WTC11 (cell line): ENCODE measurements around the gene GGA3. TPM values are rescaled to one million over a fixed set of nuclear protein-coding genes. Genes with fewer than 3 reads are reported as not detected.

Experiments
- ATAC-seq: fragments of 200-7000 bp; cut with Tn5 transposase; 2 replicates; pipeline ENCODE4 v1.10.0; 2021; ENCODE audit warnings: mild to moderate bottlenecking, moderate library complexity
- CTCF ChIA-PET: fragments of 300-600 bp; sonication (Branson Sonifier 250); formaldehyde crosslinking; loops from one replicate; lab custom pipeline; 2021; ENCODE audit warnings: antibody characterized with exemption; lab: Charles Lee
- POLR2A ChIA-PET: fragments of 350-600 bp; sonication (Branson Sonifier 250); formaldehyde crosslinking; loops from one replicate; lab custom pipeline; 2021; ENCODE audit warnings: antibody characterized with exemption; lab: Charles Lee
- DNase-seq: peaks from one replicate; pipeline ENCODE4 v3.0.0; 2021; ENCODE audit warnings: low spot score
- H3K27ac Mint-ChIP-seq: 2 replicates; pipeline ENCODE4 v1.8.0; 2021; ENCODE audit warnings: mixed read lengths
- H3K27me3 Mint-ChIP-seq: 2 replicates; pipeline ENCODE4 v1.8.0; 2021; ENCODE audit warnings: low read depth, mild to moderate bottlenecking, moderate library complexity, mixed read lengths
- H3K36me3 Mint-ChIP-seq: 2 replicates; pipeline ENCODE4 v1.8.0; 2021; ENCODE audit warnings: mixed read lengths
- H3K4me1 Mint-ChIP-seq: 2 replicates; pipeline ENCODE4 v1.8.0; 2022; ENCODE audit warnings: mixed read lengths
- H3K4me3 Mint-ChIP-seq: 2 replicates; pipeline ENCODE4 v1.8.0; 2021; ENCODE audit warnings: mild to moderate bottlenecking, moderate library complexity, mixed read lengths
- H3K9me3 Mint-ChIP-seq: 2 replicates; pipeline ENCODE4 v1.8.0; 2021; ENCODE audit warnings: mixed read lengths
- CDX4 ChIP-seq: fragments of 250-450 bp; sonication (Bioruptor Pico); IDR thresholded peaks from 2 replicates; pipeline ENCODE4 v1.9.0; 2021; ENCODE audit warnings: moderate library complexity, mild to moderate bottlenecking, inconsistent platforms, borderline replicate concordance
- CREB1 ChIP-seq: sonication (generic); formaldehyde crosslinking; IDR thresholded peaks from 2 replicates; pipeline ENCODE4 v1.8.0; 2023; ENCODE audit warnings: mild to moderate bottlenecking, missing genetic modification reagents
- E2F4 ChIP-seq: sonication (generic); formaldehyde crosslinking; IDR thresholded peaks from 2 replicates; pipeline ENCODE4 v1.8.1; 2022; ENCODE audit warnings: low read depth, mild to moderate bottlenecking, moderate library complexity, missing genetic modification reagents, borderline replicate concordance
- GTF2I ChIP-seq: fragments of 250-450 bp; sonication (Bioruptor Pico); conservative IDR thresholded peaks from 2 replicates; pipeline ENCODE4 v1.4.0; 2021; ENCODE audit warnings: mild to moderate bottlenecking
- MAX ChIP-seq: sonication (generic); formaldehyde crosslinking; IDR thresholded peaks from 2 replicates; pipeline ENCODE4 v1.8.0; 2022; ENCODE audit warnings: mild to moderate bottlenecking, missing genetic modification reagents
- NFYB ChIP-seq: sonication (generic); formaldehyde crosslinking; conservative IDR thresholded peaks from 2 replicates; pipeline ENCODE4 v1.8.0; 2022; ENCODE audit warnings: low read depth, missing genetic modification reagents
- PRDM15 ChIP-seq: sonication (generic); formaldehyde crosslinking; IDR thresholded peaks from 2 replicates; pipeline ENCODE4 v1.8.0; 2022; ENCODE audit warnings: missing genetic modification reagents
- SP1 ChIP-seq: sonication (generic); formaldehyde crosslinking; conservative IDR thresholded peaks from 2 replicates; pipeline ENCODE4 v1.8.1; 2022; ENCODE audit warnings: missing genetic modification reagents
- TCF7 ChIP-seq: sonication (generic); formaldehyde crosslinking; IDR thresholded peaks from 2 replicates; pipeline ENCODE4 v1.8.0; 2022; ENCODE audit warnings: mild to moderate bottlenecking, low read depth, missing genetic modification reagents, moderate library complexity
- TP53 ChIP-seq: sonication (generic); formaldehyde crosslinking; IDR thresholded peaks from 2 replicates; pipeline ENCODE4 v1.8.1; 2023; ENCODE audit warnings: mild to moderate bottlenecking, missing genetic modification reagents
- ZNF317 ChIP-seq: sonication (generic); formaldehyde crosslinking; IDR thresholded peaks from 2 replicates; pipeline ENCODE4 v1.8.1; 2023; ENCODE audit warnings: low read depth, mild to moderate bottlenecking, moderate library complexity, missing genetic modification reagents, borderline replicate concordance
- total RNA-seq: library from RNA; stranded (reverse); gene quantifications from 3 replicates; pipeline ENCODE4 v1.2.3, GENCODE V29; 2021
- TF ChIP-seq, protein P1 (sequence below): sonication (generic); formaldehyde crosslinking; IDR thresholded peaks from 2 replicates; pipeline ENCODE4 v1.8.1; 2022; ENCODE audit warnings: missing genetic modification reagents, borderline replicate concordance

GGA3 gene
- total RNA-seq, 1 experiment from 2014 or later = 66.9 TPM

DNA sequence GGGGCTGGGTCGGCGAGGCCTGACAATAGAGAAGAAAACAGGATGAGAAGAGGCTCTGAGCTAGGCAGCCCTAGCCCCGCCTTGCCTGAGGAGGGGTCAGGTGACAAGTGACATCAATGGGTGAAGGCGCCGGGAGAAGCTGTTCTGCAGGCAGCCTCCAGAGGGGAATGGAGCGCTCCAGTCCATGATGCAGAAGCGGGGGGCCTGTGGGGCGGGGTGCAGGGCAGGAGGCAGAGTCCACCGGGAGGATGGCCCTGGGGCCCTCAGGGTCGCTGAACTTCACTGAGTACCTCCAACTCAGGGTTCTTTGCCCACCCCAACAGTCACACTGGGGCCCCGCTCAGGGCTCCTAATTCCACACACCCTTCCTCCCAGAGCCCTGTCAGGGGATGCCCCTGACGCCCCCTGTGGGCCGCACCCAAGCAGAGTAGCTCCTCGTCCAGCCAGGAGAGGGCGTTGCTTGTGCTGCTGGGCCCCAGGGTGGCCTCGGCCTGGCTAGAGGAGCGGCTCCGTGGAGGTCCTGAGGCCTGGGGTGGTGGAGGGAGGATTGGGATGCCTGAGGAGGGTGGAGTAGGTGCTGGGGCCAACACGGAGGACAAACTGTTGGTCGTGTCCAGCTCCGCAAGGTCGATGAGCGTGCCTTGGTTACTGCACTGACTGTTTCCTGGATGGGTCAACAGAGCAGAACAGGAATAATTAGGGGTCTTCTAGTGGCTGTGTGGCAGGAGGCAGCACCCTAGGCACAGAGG, 20.8 kb downstream of the GGA3 start (continued):
- no peak for TF ChIP-seq E2F4
- no peak for TF ChIP-seq SP1
- no peak for TF ChIP-seq TP53
- TF ChIP-seq CDX4 = no peak
- TF ChIP-seq, all 79 proteins: peak for 9

- no peaks in the 10 kb centered on the region for H3K27me3 Mint-ChIP-seq
- H3K4me3 Mint-ChIP-seq = no peak overlapping the region
- peaks cover 6% of the 10 kb centered on the region for H3K4me1 Mint-ChIP-seq
- peak overlapping the region; percentile 87 for H3K27ac Mint-ChIP-seq
- ATAC-seq (no peak), DNase-seq (no peak)
- TF ChIP-seq NFYB (CRISPR knock-in tag) (no peak), TCF7 (CRISPR knock-in tag) (no peak), GTF2I (CRISPR knock-in tag) (no peak), PRDM15 (CRISPR knock-in tag) (no peak), ZNF317 (CRISPR knock-in tag) (peak; percentile 67)
- ChIA-PET POLR2A (interaction anchor here (0.5 to 1.1 kb wide), 10 partner anchors 10 to 766 kb away, joined by 3 to 8 read pairs (median 4); partner anchors contain the start of genes GGA3, MRPS7, NUP85 and SLC25A19), CTCF (interaction anchor here (0.5 to 3.8 kb wide), 98 partner anchors 10 to 540 kb away, joined by 3 to 155 read pairs (median 5); partner anchors contain the start of genes ARMC7, ATP5PD, FDXR and GGA3)
- H3K9me3 Mint-ChIP-seq = no peaks in the 10 kb centered on the region
- H3K36me3 Mint-ChIP-seq = peaks cover 54% of the 10 kb centered on the region
Observed at GRCh38 chr17:75239778-75240393, 21.5 kb downstream of the GGA3 start.

DNA sequence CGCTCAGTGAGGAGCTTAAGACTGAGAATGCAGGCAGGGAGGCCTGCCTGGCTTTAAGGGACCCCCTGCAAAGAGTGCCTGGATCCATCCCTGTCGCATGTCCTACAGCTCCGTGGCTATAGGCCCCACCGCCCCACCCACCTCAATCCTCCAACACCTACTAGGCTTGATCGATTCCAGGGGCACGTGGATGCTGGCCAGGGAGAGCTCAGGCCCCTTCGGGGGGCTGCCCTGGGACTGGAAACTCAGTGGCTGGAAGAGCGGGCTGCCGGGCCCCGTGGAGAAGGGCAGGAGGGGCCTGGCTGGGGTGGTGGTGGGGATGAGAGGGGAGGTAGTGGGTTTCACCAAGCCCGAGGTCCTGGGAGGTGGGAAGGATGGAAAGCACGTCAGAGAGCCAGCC, 22.2 kb downstream of the GGA3 start:
- ATAC-seq = no peak
- Mint-ChIP-seq H3K36me3 (peaks cover 57% of the 10 kb centered on the region), H3K9me3 (no peaks in the 10 kb centered on the region), H3K4me3 (no peak overlapping the region), H3K27me3 (no peaks in the 10 kb centered on the region), H3K27ac (peak overlapping the region; percentile 99; the same call in 1 of the 2 replicates), H3K4me1 (peaks cover 6% of the 10 kb centered on the region)
- TF ChIP-seq CREB1 (CRISPR knock-in tag) (no peak), MAX (CRISPR knock-in tag) (0 out of 2 replicates have a peak, but pooled peaks have one; percentile 3)
- TF ChIP-seq, protein P1, sequence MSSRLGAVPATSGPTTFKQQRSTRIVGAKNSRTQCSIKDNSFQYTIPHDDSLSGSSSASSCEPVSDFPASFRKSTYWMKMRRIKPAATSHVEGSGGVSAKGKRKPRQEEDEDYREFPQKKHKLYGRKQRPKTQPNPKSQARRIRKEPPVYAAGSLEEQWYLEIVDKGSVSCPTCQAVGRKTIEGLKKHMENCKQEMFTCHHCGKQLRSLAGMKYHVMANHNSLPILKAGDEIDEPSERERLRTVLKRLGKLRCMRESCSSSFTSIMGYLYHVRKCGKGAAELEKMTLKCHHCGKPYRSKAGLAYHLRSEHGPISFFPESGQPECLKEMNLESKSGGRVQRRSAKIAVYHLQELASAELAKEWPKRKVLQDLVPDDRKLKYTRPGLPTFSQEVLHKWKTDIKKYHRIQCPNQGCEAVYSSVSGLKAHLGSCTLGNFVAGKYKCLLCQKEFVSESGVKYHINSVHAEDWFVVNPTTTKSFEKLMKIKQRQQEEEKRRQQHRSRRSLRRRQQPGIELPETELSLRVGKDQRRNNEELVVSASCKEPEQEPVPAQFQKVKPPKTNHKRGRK (CRISPR knock-in tag) = no peak
- POLR2A ChIA-PET = interaction anchor here (0.7 to 1.1 kb wide), 2 partner anchors 31 to 176 kb away, joined by 3 read pairs; no protein-coding TSS in a partner anchor
- DNase-seq = no peak
- CTCF ChIA-PET = interaction anchor here (0.5 to 3.8 kb wide), 17 partner anchors 9 to 248 kb away, joined by 3 to 155 read pairs (median 11); partner anchors contain the start of genes GGA3, MIF4GD, MRPL58 and MRPS7
